K562 (cell line): ENCODE data around the gene EPN2. TPM values are rescaled to one million over a fixed set of nuclear protein-coding genes. Genes with fewer than 3 reads are reported as not detected.

Source experiments
- EGR1 ChIP-seq: fragments of 450-650 bp; conservative IDR thresholded peaks from 2 replicates; pipeline ENCODE4 v1.6.1; 2017; ENCODE audit warnings: mild to moderate bottlenecking
- FUS ChIP-seq: fragments of 200-400 bp; formaldehyde crosslinking; optimal IDR thresholded peaks from 2 replicates; pipeline ENCODE3; 2017; ENCODE audit warnings: low read depth, low read length
- L3MBTL2 ChIP-seq: fragments of 450-650 bp; IDR thresholded peaks from 2 replicates; pipeline ENCODE4 v1.6.1; 2016; ENCODE audit warnings: mild to moderate bottlenecking, moderate library complexity
- MAFF ChIP-seq: IDR thresholded peaks from 2 replicates; pipeline ENCODE4 v1.6.1; 2012; ENCODE audit warnings: low read length, improper control_type of control experiment
- MYNN ChIP-seq, 2 experiments: sonication (generic); formaldehyde crosslinking in 1 of 2; IDR thresholded peaks; 2 replicates each; pipeline versions ENCODE4 v1.5.0 to v1.6.1; 2016 to 2020; ENCODE audit warnings: antibody characterized with exemption in 1 of 2, missing genetic modification reagents in 1 of 2
- NBN ChIP-seq: fragments of 450-650 bp; IDR thresholded peaks from 2 replicates; pipeline ENCODE4 v1.6.1; 2016; ENCODE audit warnings: low read depth, mild to moderate bottlenecking
- NRF1 ChIP-seq, 2 experiments: fragments of 450-650 bp; IDR thresholded peaks in 1 of 2; conservative IDR thresholded peaks in 1 of 2; 2 replicates each; pipeline ENCODE4 v1.6.1; 2014; ENCODE audit warnings: mild to moderate bottlenecking in 2 of 2
- RHOXF2B ChIP-seq: fragments of 250-450 bp; sonication (Bioruptor Pico); conservative IDR thresholded peaks from 2 replicates; pipeline ENCODE4 v1.5.1; 2021
- XRCC3 ChIP-seq: fragments of 450-650 bp; IDR thresholded peaks from 2 replicates; pipeline ENCODE4 v1.6.1; 2017; ENCODE audit warnings: mild to moderate bottlenecking, moderate library complexity
- ZBED1 ChIP-seq: IDR thresholded peaks from 2 replicates; pipeline ENCODE4 v1.6.1; 2014
- polyA plus RNA-seq, 8 experiments: library from polyadenylated mRNA; depleted of rRNA in 4 of 8; stranded (reverse) in 5 of 8; unstranded in 3 of 8; fragments of >200 nt; fragmentation: Nextera tagmentation in 2 of 8; fragmentation: Illumina TruSeq in 1 of 8; extraction: Ambion mirVana in 2 of 8; extraction: Trizol in 1 of 8; gene quantifications; 2 replicates each; pipeline versions ENCODE4 v1.2.1 to v1.2.3, GENCODE V29; 2011 to 2014; ENCODE audit warnings: inconsistent platforms in 1 of 8, missing spikeins in 1 of 8
- total RNA-seq, 7 experiments: library from RNA; depleted of rRNA in 6 of 7; stranded (reverse); fragments of >200 nt in 6 of 7; fragmentation: Illumina TruSeq in 2 of 7; extraction: Trizol in 2 of 7; gene quantifications; 2 replicates each; pipeline versions ENCODE4 v1.2.1 to v1.2.3, GENCODE V29; 2011 to 2021; ENCODE audit warnings: low replicate concordance in 1 of 7
- TF ChIP-seq, protein P1 (sequence below), 2 experiments: fragments of 450-650 bp; formaldehyde crosslinking in 1 of 2; IDR thresholded peaks; 2 replicates each; pipeline versions ENCODE4 v1.4.0 to v1.6.1; 2014 to 2020; ENCODE audit warnings: mild to moderate bottlenecking in 2 of 2, borderline replicate concordance in 1 of 2, low read depth in 1 of 2
- TF ChIP-seq, protein P2 (sequence below): conservative IDR thresholded peaks from 2 replicates; pipeline ENCODE4 v1.6.1; 2011; ENCODE audit warnings: low read depth, mild to moderate bottlenecking, low read length; ENCODE audit not compliant: control insufficient read depth
- TF ChIP-seq, protein P3 (sequence below): sonication (generic); formaldehyde crosslinking; IDR thresholded peaks from 2 replicates; pipeline ENCODE4 v1.8.1; 2023; ENCODE audit warnings: mild to moderate bottlenecking, missing genetic modification reagents
- TF ChIP-seq, protein P4 (sequence below), 3 experiments: fragments of 200-800 bp in 1 of 3; sonication (Bioruptor generic) in 1 of 3; sonication (generic) in 1 of 3; formaldehyde crosslinking in 1 of 3; IDR thresholded peaks; 2 replicates each; pipeline versions ENCODE4 v1.6.1 to v1.8.0; 2016 to 2022; ENCODE audit warnings: mild to moderate bottlenecking in 2 of 3, missing compliant biosample characterization in 2 of 3, missing genetic modification characterization in 2 of 3, missing genetic modification reagents in 1 of 3

The EPN2 gene
- total and polyA plus RNA-seq, 9 of the 15 experiments (the other 6 are each of a cell fraction or from before 2014, with no cell fraction given): 1.0 to 12.9 (median 8.9) TPM

DNA sequence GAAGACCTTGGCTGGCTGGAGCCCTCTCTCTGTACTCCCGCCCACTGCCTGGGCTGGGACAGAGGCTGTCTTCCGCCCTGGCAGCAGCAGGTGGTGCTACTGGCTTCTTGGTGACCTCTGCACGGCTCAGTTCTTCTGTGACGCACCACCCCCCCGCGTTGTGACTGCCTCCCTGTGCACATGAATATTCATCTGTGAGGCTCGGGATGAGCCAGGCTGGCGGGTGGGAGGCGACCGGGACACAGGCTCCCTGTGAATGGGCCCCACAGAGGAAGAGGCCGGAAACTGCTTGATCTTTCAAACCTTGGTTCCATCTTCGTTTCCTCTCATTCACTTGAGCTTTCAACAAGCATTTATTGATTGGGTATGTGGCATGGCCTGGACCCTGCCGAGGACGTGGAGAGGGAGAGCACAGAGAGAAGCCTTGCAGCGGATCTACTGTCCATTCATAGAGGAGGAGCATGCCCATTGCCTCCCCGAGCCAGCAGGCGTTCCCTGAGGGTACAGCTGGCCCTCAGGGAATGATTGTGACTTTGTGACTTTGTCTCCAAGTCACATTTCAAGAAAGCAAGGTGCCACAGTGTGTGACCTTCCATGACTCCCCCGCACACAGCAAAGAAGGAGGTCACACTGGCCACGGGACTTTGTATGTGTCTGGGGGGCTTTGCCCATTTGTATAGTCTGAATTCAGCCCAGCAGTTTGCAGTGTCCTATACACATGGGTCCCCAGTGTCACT is 80.4 kb downstream of the EPN2 start (continued):
- TF ChIP-seq, protein P1, sequence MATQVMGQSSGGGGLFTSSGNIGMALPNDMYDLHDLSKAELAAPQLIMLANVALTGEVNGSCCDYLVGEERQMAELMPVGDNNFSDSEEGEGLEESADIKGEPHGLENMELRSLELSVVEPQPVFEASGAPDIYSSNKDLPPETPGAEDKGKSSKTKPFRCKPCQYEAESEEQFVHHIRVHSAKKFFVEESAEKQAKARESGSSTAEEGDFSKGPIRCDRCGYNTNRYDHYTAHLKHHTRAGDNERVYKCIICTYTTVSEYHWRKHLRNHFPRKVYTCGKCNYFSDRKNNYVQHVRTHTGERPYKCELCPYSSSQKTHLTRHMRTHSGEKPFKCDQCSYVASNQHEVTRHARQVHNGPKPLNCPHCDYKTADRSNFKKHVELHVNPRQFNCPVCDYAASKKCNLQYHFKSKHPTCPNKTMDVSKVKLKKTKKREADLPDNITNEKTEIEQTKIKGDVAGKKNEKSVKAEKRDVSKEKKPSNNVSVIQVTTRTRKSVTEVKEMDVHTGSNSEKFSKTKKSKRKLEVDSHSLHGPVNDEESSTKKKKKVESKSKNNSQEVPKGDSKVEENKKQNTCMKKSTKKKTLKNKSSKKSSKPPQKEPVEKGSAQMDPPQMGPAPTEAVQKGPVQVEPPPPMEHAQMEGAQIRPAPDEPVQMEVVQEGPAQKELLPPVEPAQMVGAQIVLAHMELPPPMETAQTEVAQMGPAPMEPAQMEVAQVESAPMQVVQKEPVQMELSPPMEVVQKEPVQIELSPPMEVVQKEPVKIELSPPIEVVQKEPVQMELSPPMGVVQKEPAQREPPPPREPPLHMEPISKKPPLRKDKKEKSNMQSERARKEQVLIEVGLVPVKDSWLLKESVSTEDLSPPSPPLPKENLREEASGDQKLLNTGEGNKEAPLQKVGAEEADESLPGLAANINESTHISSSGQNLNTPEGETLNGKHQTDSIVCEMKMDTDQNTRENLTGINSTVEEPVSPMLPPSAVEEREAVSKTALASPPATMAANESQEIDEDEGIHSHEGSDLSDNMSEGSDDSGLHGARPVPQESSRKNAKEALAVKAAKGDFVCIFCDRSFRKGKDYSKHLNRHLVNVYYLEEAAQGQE (IDR thresholded peaks at IDR 0.05; ENCODE audit: borderline replicate concordance): peak; percentile 51; the same call in 1 of the 2 replicates
- TF ChIP-seq, protein P1 (CRISPR knock-in tag; IDR thresholded peaks at IDR 0.05; ENCODE audit: low read depth): no peak
- no peak for TF ChIP-seq NBN
- TF ChIP-seq MAFF: no peak
- TF ChIP-seq FUS: no peak
- no peak for TF ChIP-seq XRCC3
- TF ChIP-seq MYNN (IDR thresholded peaks at IDR 0.05): peak; percentile 12; the same call in 1 of the 2 replicates
- TF ChIP-seq MYNN (CRISPR knock-in tag; IDR thresholded peaks at IDR 0.05): no peak
- 0 out of 4 replicates have a peak, but pooled peaks of 1 of the 2 experiments have one; percentile 21 for TF ChIP-seq NRF1 (conservative IDR thresholded peaks at IDR 0.05 in 1 of 2, IDR thresholded peaks at IDR 0.05 in 1 of 2)
- TF ChIP-seq, protein P2, sequence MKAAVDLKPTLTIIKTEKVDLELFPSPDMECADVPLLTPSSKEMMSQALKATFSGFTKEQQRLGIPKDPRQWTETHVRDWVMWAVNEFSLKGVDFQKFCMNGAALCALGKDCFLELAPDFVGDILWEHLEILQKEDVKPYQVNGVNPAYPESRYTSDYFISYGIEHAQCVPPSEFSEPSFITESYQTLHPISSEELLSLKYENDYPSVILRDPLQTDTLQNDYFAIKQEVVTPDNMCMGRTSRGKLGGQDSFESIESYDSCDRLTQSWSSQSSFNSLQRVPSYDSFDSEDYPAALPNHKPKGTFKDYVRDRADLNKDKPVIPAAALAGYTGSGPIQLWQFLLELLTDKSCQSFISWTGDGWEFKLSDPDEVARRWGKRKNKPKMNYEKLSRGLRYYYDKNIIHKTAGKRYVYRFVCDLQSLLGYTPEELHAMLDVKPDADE: no peak
- TF ChIP-seq, protein P3, sequence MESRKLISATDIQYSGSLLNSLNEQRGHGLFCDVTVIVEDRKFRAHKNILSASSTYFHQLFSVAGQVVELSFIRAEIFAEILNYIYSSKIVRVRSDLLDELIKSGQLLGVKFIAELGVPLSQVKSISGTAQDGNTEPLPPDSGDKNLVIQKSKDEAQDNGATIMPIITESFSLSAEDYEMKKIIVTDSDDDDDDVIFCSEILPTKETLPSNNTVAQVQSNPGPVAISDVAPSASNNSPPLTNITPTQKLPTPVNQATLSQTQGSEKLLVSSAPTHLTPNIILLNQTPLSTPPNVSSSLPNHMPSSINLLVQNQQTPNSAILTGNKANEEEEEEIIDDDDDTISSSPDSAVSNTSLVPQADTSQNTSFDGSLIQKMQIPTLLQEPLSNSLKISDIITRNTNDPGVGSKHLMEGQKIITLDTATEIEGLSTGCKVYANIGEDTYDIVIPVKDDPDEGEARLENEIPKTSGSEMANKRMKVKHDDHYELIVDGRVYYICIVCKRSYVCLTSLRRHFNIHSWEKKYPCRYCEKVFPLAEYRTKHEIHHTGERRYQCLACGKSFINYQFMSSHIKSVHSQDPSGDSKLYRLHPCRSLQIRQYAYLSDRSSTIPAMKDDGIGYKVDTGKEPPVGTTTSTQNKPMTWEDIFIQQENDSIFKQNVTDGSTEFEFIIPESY (CRISPR knock-in tag): no peak
- no peak for TF ChIP-seq ZBED1
- TF ChIP-seq RHOXF2B (CRISPR knock-in tag): no peak
- TF ChIP-seq, protein P4, sequence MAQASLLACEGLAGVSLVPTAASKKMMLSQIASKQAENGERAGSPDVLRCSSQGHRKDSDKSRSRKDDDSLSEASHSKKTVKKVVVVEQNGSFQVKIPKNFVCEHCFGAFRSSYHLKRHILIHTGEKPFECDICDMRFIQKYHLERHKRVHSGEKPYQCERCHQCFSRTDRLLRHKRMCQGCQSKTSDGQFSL (CRISPR knock-in tag; IDR thresholded peaks at IDR 0.05): 0 out of 2 replicates have a peak, but pooled peaks have one; percentile 46
- TF ChIP-seq, protein P4 (tag; IDR thresholded peaks at IDR 0.05): no peak
- TF ChIP-seq L3MBTL2: peak; percentile 12; the same call in 1 of the 2 replicates
- TF ChIP-seq EGR1: peak; percentile 36
